Neural crest cell (in vitro differentiated cells): ENCODE measurements around the gene TBRG4. TPM values are rescaled to one million over a fixed set of nuclear protein-coding genes. Genes with fewer than 3 reads are reported as not detected.

Source experiments
- DNase-seq: peaks from one replicate; pipeline ENCODE4 v3.0.0; 2021; ENCODE audit warnings: low read depth, mixed read lengths, low spot score
- H3K27ac Mint-ChIP-seq: one replicate; pipeline ENCODE4 v1.8.0; 2021; ENCODE audit warnings: mild to moderate bottlenecking, mixed read lengths; ENCODE audit not compliant: unreplicated experiment
- H3K27me3 Mint-ChIP-seq: 2 replicates; pipeline ENCODE4 v1.8.0; 2021; ENCODE audit warnings: low read depth, mild to moderate bottlenecking, mixed read lengths
- H3K36me3 Mint-ChIP-seq: 2 replicates; pipeline ENCODE4 v1.8.0; 2021; ENCODE audit warnings: low read depth, mild to moderate bottlenecking, mixed read lengths
- H3K4me1 Mint-ChIP-seq: 2 replicates; pipeline ENCODE4 v1.8.0; 2021; ENCODE audit warnings: mixed read lengths
- H3K4me3 Mint-ChIP-seq: one replicate; pipeline ENCODE4 v1.8.0; 2021; ENCODE audit warnings: mild to moderate bottlenecking, mixed read lengths
- H3K9me3 Mint-ChIP-seq: 2 replicates; pipeline ENCODE4 v1.8.0; 2021; ENCODE audit warnings: mixed read lengths
- CTCF ChIP-seq: fragments of 200-600 bp; sonication (generic); conservative IDR thresholded peaks from 2 replicates; pipeline ENCODE4 v1.5.0; 2021; ENCODE audit warnings: antibody characterized with exemption, mild to moderate bottlenecking
- total RNA-seq: library from RNA; stranded (reverse); gene quantifications from 2 replicates; pipeline ENCODE4 v1.2.1, GENCODE V29; 2021

Gene TBRG4
- total RNA-seq, 1 donor from 2014 or later: 104 TPM

DNA sequence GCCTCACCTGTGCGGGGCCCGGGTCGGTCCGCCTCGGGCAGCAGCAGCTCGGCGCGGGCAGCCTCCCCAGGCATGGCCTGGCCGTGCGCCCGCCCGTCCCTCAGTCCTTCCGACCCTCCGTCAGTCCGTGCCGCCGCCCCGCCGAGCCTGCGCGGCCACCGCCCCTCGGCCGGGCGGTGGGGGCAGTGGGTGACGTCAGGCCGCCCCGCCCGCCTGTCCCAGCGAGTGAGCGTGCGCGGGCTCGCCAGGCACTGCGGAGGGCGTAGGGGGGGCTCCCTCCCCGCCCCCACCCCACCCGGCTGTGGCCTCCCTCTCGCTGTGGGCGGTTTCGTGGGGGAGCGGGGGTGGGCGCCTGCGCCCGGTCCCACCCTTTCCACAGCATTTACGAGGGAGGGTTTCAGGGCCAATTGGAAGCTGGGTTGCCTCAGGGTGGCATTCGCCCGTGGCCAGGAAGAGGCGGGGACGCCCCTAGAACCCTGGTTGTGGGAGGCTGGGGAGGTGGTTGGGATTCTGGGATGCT is 22.6 kb downstream of the TBRG4 start, which contains the start of gene NACAD:
TSS of gene NACAD (minus strand) at position 149 of the 520 bp plus-strand sequence. CDS start at position 74, 75 bp downstream.
- Mint-ChIP-seq H3K27me3 (peaks cover 31% of the 10 kb centered on the region), H3K4me3 (peak within 1 kb of the TSS; percentile 81), H3K36me3 (no peaks in the 10 kb centered on the region), H3K27ac (no peak within 1 kb of the TSS), H3K4me1 (peaks cover 14% of the 10 kb centered on the region), H3K9me3 (no peaks in the 10 kb centered on the region)
- no peak for TF ChIP-seq CTCF
- DNase-seq: peak; percentile 27

DNA sequence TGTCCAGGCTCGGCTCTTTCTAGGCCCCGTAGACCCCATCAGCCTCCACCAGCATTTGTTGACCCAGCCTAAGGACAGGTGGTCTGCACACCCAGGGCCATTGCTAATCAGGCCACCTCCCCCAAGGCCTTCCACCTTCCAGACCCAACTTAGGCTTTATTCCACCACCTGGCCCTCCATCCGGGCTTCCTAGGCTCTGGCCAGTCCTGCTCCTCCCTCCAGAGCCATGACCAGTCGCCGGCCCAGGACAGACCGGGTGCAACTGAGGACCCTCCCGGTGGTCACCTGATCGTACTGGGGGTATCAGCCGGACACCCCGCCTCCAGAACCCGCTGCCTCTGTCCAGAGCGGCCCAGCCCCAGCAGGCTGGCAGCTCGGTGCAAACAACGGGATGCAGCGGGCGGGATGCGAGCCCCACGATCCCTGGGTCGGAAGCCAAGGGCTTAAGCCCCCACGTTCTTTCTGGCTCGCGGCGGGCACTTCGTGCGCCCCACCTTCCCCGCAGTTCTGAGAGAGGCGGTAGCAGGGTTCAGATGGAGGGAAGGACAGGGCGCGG is 23.3 kb downstream of the TBRG4 start:
- peaks cover 14% of the 10 kb centered on the region for H3K4me1 Mint-ChIP-seq
- no peaks in the 10 kb centered on the region for H3K9me3 Mint-ChIP-seq
- no peaks in the 10 kb centered on the region for H3K36me3 Mint-ChIP-seq
- no peak overlapping the region for H3K27ac Mint-ChIP-seq
- DNase-seq: no peak
- no peak for TF ChIP-seq CTCF
- H3K4me3 Mint-ChIP-seq: peak overlapping the region; percentile 44
- H3K27me3 Mint-ChIP-seq: peaks cover 29% of the 10 kb centered on the region

DNA sequence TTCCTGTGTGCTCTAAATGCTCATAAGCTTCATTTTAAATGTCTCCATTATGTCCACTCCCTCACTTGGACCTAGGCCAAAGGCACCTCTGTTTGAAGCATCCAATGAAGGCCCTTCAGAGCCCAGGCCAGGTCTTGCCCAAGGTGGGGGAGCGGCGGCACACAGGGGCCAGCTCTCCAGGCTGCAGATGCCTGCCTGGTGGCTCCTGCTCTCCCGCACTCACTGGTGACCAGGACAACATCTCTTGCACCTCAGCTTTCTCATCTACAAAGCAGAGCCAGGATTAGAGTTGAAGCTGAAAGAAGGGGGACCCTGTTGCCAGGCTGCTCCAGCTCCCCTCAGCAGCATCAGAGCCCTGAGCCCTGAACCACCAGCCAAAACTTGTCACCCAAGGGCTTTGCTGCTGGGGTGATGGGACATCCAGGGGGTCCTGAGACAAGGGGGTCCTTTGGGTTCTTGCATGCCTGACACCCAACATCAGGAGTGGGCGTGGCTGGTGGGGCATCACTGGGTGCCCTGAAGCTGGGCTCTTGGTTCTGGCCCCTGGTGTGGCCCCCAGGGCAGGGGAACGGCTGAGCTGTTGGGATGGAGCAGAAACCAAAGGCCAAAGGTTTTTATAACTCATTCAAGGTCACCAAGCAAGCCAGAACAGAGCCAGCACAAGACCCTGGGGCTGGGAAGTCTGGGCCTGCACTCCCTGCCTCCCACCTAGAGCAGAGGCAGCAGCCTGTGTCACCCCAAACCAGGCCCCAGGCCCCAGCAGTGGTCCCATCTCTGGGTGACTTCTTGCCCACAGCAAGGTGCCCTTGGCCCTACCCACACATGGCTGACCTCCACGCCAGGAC is 24.0 kb downstream of the TBRG4 start:
- H3K27ac Mint-ChIP-seq: no peak overlapping the region
- no peaks in the 10 kb centered on the region for H3K36me3 Mint-ChIP-seq
- TF ChIP-seq CTCF: no peak
- peak overlapping the region; percentile 44 for H3K4me3 Mint-ChIP-seq
- no peak for DNase-seq
- peaks cover 14% of the 10 kb centered on the region for H3K4me1 Mint-ChIP-seq
- H3K9me3 Mint-ChIP-seq: no peaks in the 10 kb centered on the region
- H3K27me3 Mint-ChIP-seq: peaks cover 24% of the 10 kb centered on the region

DNA sequence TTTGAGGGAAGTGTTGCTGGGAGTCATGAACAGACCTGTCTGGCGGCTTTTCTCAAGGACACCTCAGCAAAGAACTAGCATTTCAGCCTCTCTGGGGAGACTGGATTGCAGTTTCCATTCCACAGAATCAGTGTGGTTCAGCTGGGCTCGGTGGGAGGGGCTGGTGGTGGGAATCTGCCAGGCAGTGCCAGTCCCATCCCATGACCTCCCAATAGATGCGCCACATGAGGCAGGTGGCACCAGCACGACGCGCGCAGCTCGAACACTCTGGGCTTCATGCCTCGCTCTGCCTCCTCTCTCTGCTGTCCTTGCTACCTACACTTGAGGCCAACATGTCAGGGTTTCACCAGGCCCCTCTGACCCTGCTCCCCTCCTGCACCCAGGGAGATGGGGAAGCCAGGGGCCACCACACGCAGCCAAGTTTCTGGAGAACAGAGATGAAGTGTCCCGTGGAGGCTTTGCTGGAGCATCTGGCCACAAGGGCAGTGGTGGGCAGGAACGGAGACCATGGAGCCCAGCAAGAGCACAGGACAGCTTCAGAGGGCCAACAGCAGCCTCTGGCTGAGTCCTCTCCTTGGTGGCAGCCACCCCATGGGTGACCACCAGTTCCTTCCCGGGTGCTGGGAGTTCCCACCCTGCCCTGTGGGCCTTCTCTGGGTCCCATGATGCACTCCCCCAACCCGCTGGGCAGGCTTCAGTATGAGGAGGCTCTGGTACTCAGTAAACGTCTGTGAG is 25.0 kb downstream of the TBRG4 start:
- Mint-ChIP-seq H3K4me3 (no peak overlapping the region), H3K36me3 (no peaks in the 10 kb centered on the region), H3K27ac (no peak overlapping the region), H3K27me3 (peaks cover 14% of the 10 kb centered on the region), H3K9me3 (no peaks in the 10 kb centered on the region), H3K4me1 (peaks cover 14% of the 10 kb centered on the region)
- DNase-seq: no peak
- TF ChIP-seq CTCF: no peak

GRCh38 chr7:45085619-45086200 is 25.8 kb downstream of the TBRG4 start:
- peaks cover 14% of the 10 kb centered on the region for H3K4me1 Mint-ChIP-seq
- no peak for DNase-seq
- H3K27me3 Mint-ChIP-seq: peaks cover 12% of the 10 kb centered on the region
- no peak for TF ChIP-seq CTCF
- H3K36me3 Mint-ChIP-seq: no peaks in the 10 kb centered on the region
- H3K4me3 Mint-ChIP-seq: no peak overlapping the region
- no peak overlapping the region for H3K27ac Mint-ChIP-seq
- no peaks in the 10 kb centered on the region for H3K9me3 Mint-ChIP-seq
